Activated T-helper 1 cell treated with anti-CD3 and anti-CD28 coated beads, Interleukin-12 subunit alpha, Interleukin-12 subunit beta, Interleukin-2, Interleukin-4 antibody, amounts not matched to agents 30 ng/mL and 10 ng/mL and 1 ng/mL, durations not matched to agents 14 hours and 24 hours and 36 hours (primary cell): ENCODE measurements around the gene ELMOD1. TPM values are rescaled to one million over a fixed set of nuclear protein-coding genes. Genes with fewer than 3 reads are reported as not detected.

ENCODE experiments used
- DNase-seq: peaks from one replicate; pipeline ENCODE4 v3.0.0; 2021; ENCODE audit warnings: low spot score
- H3K27ac Mint-ChIP-seq: one replicate; pipeline ENCODE4 v1.8.0; 2021; ENCODE audit warnings: mild to moderate bottlenecking, mixed read lengths
- H3K27me3 Mint-ChIP-seq: one replicate; pipeline ENCODE4 v1.8.0; 2022; ENCODE audit warnings: mild to moderate bottlenecking, moderate library complexity, mixed read lengths; ENCODE audit not compliant: insufficient read depth
- H3K36me3 Mint-ChIP-seq: one replicate; pipeline ENCODE4 v1.8.0; 2021; ENCODE audit warnings: low read depth, mixed read lengths
- H3K4me1 Mint-ChIP-seq: one replicate; pipeline ENCODE4 v1.8.0; 2021; ENCODE audit warnings: low read depth, mixed read lengths
- H3K4me3 Mint-ChIP-seq: one replicate; pipeline ENCODE4 v1.8.0; 2021; ENCODE audit warnings: mild to moderate bottlenecking, moderate library complexity, mixed read lengths
- H3K9me3 Mint-ChIP-seq: one replicate; pipeline ENCODE4 v1.8.0; 2021; ENCODE audit warnings: mixed read lengths
- intact Hi-C: fragments of 100-400 bp; cut with micrococcal nuclease; formaldehyde crosslinking; loops from one replicate; pipeline ENCODE4 v1.15.1; 2024
- total RNA-seq: library from RNA; stranded (reverse); gene quantifications from 2 replicates; pipeline ENCODE4 v1.2.3, GENCODE V29; 2022

ELMOD1 gene
- total RNA-seq, 1 donor from 2014 or later = not detected

DNA sequence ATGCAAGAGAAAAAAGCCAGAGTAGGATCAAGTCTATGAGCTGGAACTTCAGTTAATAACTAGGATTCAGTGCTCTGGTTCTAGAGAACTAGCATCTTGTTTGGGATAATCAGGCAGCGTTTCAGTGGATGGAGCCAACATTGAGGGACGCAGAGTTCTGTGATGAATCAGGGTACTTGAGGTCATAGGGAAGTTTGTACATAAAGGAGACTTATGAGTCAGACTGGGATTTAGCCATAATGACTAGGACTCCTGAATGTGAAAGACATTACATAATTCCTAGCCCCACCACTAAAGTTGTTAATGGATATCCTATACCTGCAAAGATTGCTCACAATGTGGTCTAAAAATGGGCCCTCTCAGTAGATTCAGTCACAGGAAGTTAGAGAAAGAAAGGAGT, 114.1 kb downstream of the ELMOD1 start:
- intact Hi-C loops = no loop called here
- Mint-ChIP-seq H3K36me3 (no peaks in the 10 kb centered on the region), H3K27me3 (peaks cover 17% of the 10 kb centered on the region), H3K27ac (no peak overlapping the region), H3K4me1 (no peaks in the 10 kb centered on the region), H3K4me3 (no peak overlapping the region), H3K9me3 (no peaks in the 10 kb centered on the region)
- DNase-seq = no peak

DNA sequence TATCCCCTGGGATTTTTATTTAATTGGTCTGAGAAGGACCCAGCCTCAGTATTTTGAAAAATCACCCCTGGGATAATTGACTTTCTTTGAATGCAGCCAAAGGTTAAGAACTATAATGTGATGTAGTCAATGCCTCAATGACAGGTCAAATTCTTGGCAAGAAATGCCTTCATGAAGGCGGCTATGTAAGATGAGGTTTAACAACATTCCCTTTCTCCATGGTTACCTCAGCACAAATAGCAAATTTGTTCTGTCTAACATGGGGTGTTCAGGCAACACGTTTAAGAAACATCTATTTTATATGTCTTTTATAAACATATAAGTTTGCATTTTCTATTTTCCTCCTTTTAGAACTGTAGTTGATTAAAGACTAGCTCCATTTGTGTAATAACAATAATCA, 115.6 kb downstream of the ELMOD1 start:
- Mint-ChIP-seq H3K27ac (no peak overlapping the region), H3K4me3 (no peak overlapping the region), H3K4me1 (no peaks in the 10 kb centered on the region), H3K36me3 (no peaks in the 10 kb centered on the region), H3K9me3 (no peaks in the 10 kb centered on the region), H3K27me3 (peaks cover 16% of the 10 kb centered on the region)
- no peak for DNase-seq
- intact Hi-C loops = no loop called here

DNA sequence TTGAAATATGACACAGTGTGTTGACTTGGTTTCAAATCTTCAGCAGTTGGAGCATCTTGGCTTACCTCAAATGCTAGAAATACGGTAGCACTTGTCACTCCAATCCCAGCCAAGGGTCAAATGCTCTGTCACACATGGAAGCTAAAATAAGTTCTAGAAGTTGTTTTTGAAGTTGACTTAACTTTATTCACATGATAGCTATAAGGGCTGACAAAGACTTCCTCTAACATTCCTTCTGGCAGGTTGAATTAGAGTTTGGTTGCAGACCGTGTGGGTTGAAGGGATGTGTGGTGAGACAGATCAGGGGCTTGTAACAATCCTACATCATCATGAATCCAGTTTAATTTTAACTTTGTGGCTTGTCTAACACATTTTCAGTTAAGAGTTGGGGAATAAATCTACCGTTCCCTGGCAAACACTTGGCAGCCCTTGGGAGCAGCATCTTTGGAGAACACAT, 116.3 kb downstream of the ELMOD1 start:
- H3K36me3 Mint-ChIP-seq = no peaks in the 10 kb centered on the region
- no peak overlapping the region for H3K4me3 Mint-ChIP-seq
- H3K4me1 Mint-ChIP-seq = no peaks in the 10 kb centered on the region
- no peaks in the 10 kb centered on the region for H3K9me3 Mint-ChIP-seq
- H3K27me3 Mint-ChIP-seq = peaks cover 16% of the 10 kb centered on the region
- intact Hi-C loops = no loop called here
- no peak for DNase-seq
- no peak overlapping the region for H3K27ac Mint-ChIP-seq

DNA sequence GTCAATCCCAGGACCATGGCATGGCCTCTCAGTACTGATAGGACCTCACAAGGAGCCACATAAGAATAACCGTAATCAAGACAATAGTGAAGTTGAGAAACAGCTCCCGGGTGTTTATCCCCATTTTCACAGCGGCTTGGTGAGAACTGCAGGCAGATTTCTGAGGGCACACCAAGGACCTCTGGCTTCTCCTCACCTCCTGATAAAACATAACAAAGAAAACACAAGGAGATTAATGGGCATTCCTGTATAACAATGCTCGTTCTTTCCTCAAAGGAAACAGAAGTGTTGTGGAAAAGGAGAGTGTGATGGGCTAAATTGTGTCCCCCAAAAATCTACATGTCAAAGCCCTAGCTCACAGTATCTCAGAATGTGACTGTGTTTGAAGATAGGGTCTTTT, 116.9 kb downstream of the ELMOD1 start:
- no peaks in the 10 kb centered on the region for H3K36me3 Mint-ChIP-seq
- no peak overlapping the region for H3K4me3 Mint-ChIP-seq
- no peak overlapping the region for H3K27ac Mint-ChIP-seq
- no peaks in the 10 kb centered on the region for H3K4me1 Mint-ChIP-seq
- H3K9me3 Mint-ChIP-seq = no peaks in the 10 kb centered on the region
- no peak for DNase-seq
- intact Hi-C loops = no loop called here
- H3K27me3 Mint-ChIP-seq = peaks cover 20% of the 10 kb centered on the region

DNA sequence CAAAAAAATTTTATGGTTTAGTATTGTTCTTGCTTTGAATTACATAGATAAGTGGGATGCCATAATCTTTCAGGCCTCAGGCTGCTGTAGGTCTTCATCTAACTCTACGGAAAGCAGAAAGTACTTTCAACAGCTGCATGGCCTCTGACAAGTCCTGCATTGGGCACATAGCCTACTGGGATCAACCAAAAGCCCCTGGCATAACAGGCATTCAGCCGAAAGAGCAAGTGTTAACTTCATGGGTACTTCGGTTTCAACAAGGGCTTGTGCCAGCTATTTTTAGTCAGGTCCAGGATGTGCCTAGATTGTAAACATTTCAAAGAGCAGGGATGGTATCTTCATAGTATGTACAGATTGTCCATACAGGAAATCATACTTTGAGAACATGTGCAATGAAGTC, 117.8 kb downstream of the ELMOD1 start:
- Mint-ChIP-seq H3K27ac (no peak overlapping the region), H3K36me3 (no peaks in the 10 kb centered on the region), H3K27me3 (peaks cover 20% of the 10 kb centered on the region), H3K4me3 (no peak overlapping the region), H3K9me3 (no peaks in the 10 kb centered on the region), H3K4me1 (no peaks in the 10 kb centered on the region)
- intact Hi-C loops = no loop called here
- no peak for DNase-seq

DNA sequence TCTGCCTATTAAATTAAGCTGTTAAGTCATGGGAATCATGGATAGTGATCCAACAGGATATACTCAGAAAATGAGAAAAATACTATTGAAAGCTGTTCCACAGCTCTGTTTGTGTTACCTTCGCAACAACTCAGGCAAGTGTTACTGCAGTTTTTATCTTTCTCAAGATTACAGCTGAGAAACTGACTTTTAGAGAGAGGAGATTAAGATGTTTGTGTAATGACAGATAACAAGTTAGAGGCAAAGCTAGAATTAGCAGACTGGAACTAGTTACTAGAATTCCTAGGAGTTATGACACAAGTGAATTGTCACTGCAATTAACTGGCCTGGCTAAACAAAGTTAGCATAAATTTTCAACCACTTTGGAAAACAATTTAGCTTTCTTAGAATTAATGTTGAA, 119.4 kb downstream of the ELMOD1 start:
- Mint-ChIP-seq H3K4me1 (no peaks in the 10 kb centered on the region), H3K27me3 (peaks cover 17% of the 10 kb centered on the region), H3K36me3 (no peaks in the 10 kb centered on the region), H3K27ac (no peak overlapping the region), H3K4me3 (no peak overlapping the region), H3K9me3 (no peaks in the 10 kb centered on the region)
- intact Hi-C loops = no loop called here
- DNase-seq = no peak

DNA sequence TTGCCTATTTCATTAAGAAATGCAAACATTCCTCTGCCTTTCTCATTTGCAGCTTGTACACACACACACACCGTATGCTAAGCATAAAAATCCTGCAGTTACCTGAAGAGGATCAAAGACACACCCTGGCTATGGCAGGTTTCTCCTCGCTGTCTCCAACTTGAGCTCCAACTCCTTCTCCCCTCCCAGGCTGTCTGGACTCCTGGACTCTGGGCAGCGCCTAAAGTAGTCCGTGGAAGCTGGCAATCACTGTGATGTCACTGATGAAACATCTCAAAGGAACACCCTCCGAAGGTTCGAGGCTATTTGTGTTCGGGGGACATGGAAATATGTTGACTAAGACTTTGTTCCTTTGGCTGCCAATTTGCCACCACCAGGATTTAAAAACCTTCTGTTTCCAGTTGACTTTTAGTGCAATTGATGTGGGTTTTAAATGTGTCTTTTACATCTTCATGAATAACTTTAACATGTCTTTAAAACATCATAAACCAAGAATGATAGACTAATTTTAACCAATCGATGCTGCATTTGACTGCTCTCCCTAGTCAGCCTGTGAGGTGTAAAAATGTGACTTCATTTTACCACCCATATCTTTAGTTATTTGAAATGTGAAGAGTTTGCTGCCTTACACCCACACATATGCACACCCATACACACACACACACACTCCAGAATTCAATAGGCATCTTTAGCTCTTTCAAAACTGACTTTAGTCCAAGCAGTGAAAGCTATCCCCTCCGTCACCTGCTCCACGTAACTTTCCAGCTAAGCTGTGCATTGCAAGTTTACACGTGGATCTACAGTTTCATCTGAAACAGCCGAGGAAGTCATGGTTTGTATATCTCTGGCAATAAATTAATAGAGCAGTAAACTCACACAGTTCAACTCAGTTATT, 121.2 kb downstream of the ELMOD1 start, which contains the start of gene SLN:
TSS of gene SLN (minus strand) at position 196 of the 895 bp plus-strand sequence.
- Mint-ChIP-seq H3K36me3 (no peaks in the 10 kb centered on the region), H3K27me3 (peaks cover 18% of the 10 kb centered on the region), H3K4me1 (no peaks in the 10 kb centered on the region), H3K4me3 (no peak within 1 kb of the TSS), H3K9me3 (no peaks in the 10 kb centered on the region), H3K27ac (no peak within 1 kb of the TSS)
- intact Hi-C loops = no loop called here
- DNase-seq = no peak

DNA sequence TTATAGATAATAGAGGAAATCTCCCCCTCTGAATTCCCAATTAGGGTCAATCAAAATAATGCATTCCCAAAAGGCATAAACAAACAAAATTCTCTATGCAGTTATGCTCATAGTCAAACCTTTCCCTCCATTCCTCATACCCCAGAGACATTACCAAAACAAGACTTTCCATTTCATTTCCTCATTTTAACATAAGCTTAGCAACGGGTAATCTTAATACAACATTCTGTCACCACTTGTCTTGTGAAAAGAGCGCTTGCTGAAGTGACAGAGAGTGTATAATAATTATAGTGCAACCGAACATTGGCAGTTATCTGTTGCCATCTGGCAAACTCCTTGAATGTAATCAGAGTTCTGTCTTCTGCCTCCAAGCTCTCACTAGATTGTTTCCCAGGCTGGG, 122.1 kb downstream of the ELMOD1 start:
- Mint-ChIP-seq H3K4me3 (no peak overlapping the region), H3K4me1 (no peaks in the 10 kb centered on the region), H3K9me3 (no peaks in the 10 kb centered on the region), H3K27ac (no peak overlapping the region), H3K27me3 (peaks cover 13% of the 10 kb centered on the region), H3K36me3 (no peaks in the 10 kb centered on the region)
- intact Hi-C loops = no loop called here
- DNase-seq = no peak

Other genes starting within 250 kb of the ELMOD1 start
- gene CWF19L2, start 133.3 kb upstream of the ELMOD1 start, total RNA-seq = 16.5 and 16.7 TPM in 2 replicates
- 14.7 and 16.0 TPM in 2 replicates for gene ALKBH8, start 25.4 kb upstream of the ELMOD1 start, total RNA-seq
- not detected in 2 replicates for gene SLN, start 120.9 kb downstream of the ELMOD1 start, total RNA-seq